Transverse colon (tissue), 4 donors: ENCODE measurements around the gene PAPSS1. TPM values are rescaled to one million over a fixed set of nuclear protein-coding genes. Genes with fewer than 3 reads are reported as not detected.

Source experiments
- DNase-seq: peaks from one replicate; pipeline ENCODE4 v3.0.0-alpha.2; 2019
- H3K27ac ChIP-seq, 4 donors: fragments of 200-600 bp; sonication (generic); 2 replicates each; pipeline ENCODE4 v1.5.1; 2016 to 2018; ENCODE audit warnings: inconsistent platforms in 4 of 4
- H3K27me3 ChIP-seq: fragments of 200-600 bp; sonication (generic); 2 replicates; pipeline ENCODE4 v1.5.1; 2017; ENCODE audit warnings: inconsistent platforms
- H3K36me3 ChIP-seq, 4 donors: fragments of 200-600 bp; sonication (generic); 2 replicates each; pipeline ENCODE4 v1.5.1; 2017 to 2019; ENCODE audit warnings: inconsistent platforms in 4 of 4
- H3K4me1 ChIP-seq, 4 donors: fragments of 200-600 bp; sonication (generic); 2 replicates each; pipeline ENCODE4 v1.5.1; 2017 to 2020; ENCODE audit warnings: inconsistent platforms in 4 of 4
- H3K4me3 ChIP-seq, 4 donors: fragments of 200-600 bp; sonication (generic); 1 replicate in 1 of 4; 2 replicates in 3 of 4; pipeline versions ENCODE4 v1.5.1 to v1.6.1; 2017 to 2019; ENCODE audit warnings: inconsistent platforms in 4 of 4
- H3K9me3 ChIP-seq, 2 donors: fragments of 200-600 bp; sonication (generic); 2 replicates each; pipeline ENCODE4 v1.5.1; 2017 to 2019; ENCODE audit warnings: inconsistent platforms in 2 of 2
- CTCF ChIP-seq, 5 experiments: fragments of 200-600 bp in 3 of 5; fragments of 450-650 bp in 2 of 5; sonication (generic) in 3 of 5; IDR thresholded peaks; 1 replicate in 2 of 5; 2 replicates in 3 of 5; pipeline ENCODE4 v1.5.1; 2016 to 2017; ENCODE audit warnings: antibody characterized with exemption in 5 of 5, inconsistent platforms in 3 of 5, mild to moderate bottlenecking in 2 of 5, moderate library complexity in 1 of 5
- EP300 ChIP-seq: sonication (generic); formaldehyde crosslinking; IDR thresholded peaks from one replicate; pipeline ENCODE4 v1.6.1; 2017; ENCODE audit warnings: antibody characterized with exemption, low read depth
- POLR2A ChIP-seq: fragments of 450-650 bp; IDR thresholded peaks from one replicate; pipeline ENCODE4 v1.6.1; 2016; ENCODE audit warnings: antibody characterized with exemption, mild to moderate bottlenecking, moderate library complexity
- POLR2AphosphoS5 ChIP-seq, 3 donors: sonication (generic); formaldehyde crosslinking; IDR thresholded peaks; one replicate each; pipeline ENCODE4 v1.6.1; 2016; ENCODE audit warnings: antibody characterized with exemption in 3 of 3
- WGBS, 2 donors: methylation state at CpG; one replicate each; pipeline ENCODE4 v1.1.5; 2018; ENCODE audit warnings: low coverage in 1 of 2; 5-methylcytosine and 5-hydroxymethylcytosine counted together
- in situ Hi-C, 4 donors: fragments of 200-750 bp; cut with MboI; loops; one replicate each; pipeline versions ENCODE4 v1.15.0 to v1.15.1; 2017; ENCODE audit warnings: low sequenced_read_pairs in 3 of 4, low pct_ligation_motif_present in 1 of 4, low pct_unique_long_range_greater_than_20kb in 1 of 4
- intact Hi-C: fragments of 100-400 bp; cut with DNase I; formaldehyde crosslinking; loops from one replicate; pipeline ENCODE4 v1.15.1; 2023; ENCODE audit warnings: low total_unique reads
- total RNA-seq, 4 donors: library from RNA; depleted of rRNA; stranded (reverse); fragments of >200 nt; gene quantifications; one replicate each; pipeline ENCODE4 v1.1.0, GENCODE V29; 2016

Gene PAPSS1
- total RNA-seq, 4 donors from 2014 or later = 7.5 to 23.3 (median 16.8) TPM

- intact Hi-C loops (no loop called here), in situ Hi-C loops (no loop called here)
- no peak for DNase-seq
- Histone ChIP-seq H3K4me1 (peaks cover 0 to 10% (median 3%) of the 10 kb centered on the region in 4 donors), H3K27me3 (no peaks in the 10 kb centered on the region), H3K4me3 (no peak overlapping the region), H3K9me3 (peaks cover 0 to under 1% of the 10 kb centered on the region in 2 donors), H3K36me3 (no peaks in the 10 kb centered on the region), H3K27ac (no peak overlapping the region)
- WGBS, 2 donors = 95% methylated on average over 2 of the region's 2 CpGs; no CpG with 5 or more reads in 1 of the 2 donors
- TF ChIP-seq CTCF (IDR thresholded peaks at IDR 0.05) (no peak), POLR2A (no peak), EP300 (no peak), POLR2AphosphoS5 (IDR thresholded peaks at IDR 0.05) (no peak)
Measured at GRCh38 chr4:107712236-107712635, 7.8 kb downstream of the PAPSS1 start.

- H3K27ac ChIP-seq = no peak overlapping the region
- no peaks in the 10 kb centered on the region for H3K36me3 ChIP-seq
- intact Hi-C loops = no loop called here
- no peak for TF ChIP-seq POLR2AphosphoS5 (IDR thresholded peaks at IDR 0.05)
- TF ChIP-seq POLR2A = no peak
- no peak for TF ChIP-seq EP300
- in situ Hi-C loops = no loop called here
- peaks cover 0 to 10% (median 3%) of the 10 kb centered on the region in 4 donors for H3K4me1 ChIP-seq
- peaks cover 1 to 4% of the 10 kb centered on the region in 2 donors for H3K9me3 ChIP-seq
- no peak overlapping the region for H3K4me3 ChIP-seq
- no peak for DNase-seq
- WGBS, 2 donors = 74 to 81% methylated on average over 3 of the region's 3 CpGs
- no peaks in the 10 kb centered on the region for H3K27me3 ChIP-seq
Measured at GRCh38 chr4:107711831-107712230, 8.2 kb downstream of the PAPSS1 start.

GRCh38 chr4:107710493-107711459 lies 9.3 kb downstream of the PAPSS1 start:
- Histone ChIP-seq H3K27ac (no peak overlapping the region), H3K27me3 (no peaks in the 10 kb centered on the region), H3K4me3 (no peak overlapping the region), H3K36me3 (peaks cover 0 to 3% (median 0%) of the 10 kb centered on the region in 4 donors), H3K4me1 (peaks cover 0 to 10% (median 3%) of the 10 kb centered on the region in 4 donors), H3K9me3 (peaks cover 12 to 15% of the 10 kb centered on the region in 2 donors)
- in situ Hi-C loops = no loop called here
- WGBS, 2 donors = 83 to 95% methylated on average over 5 to 10 of the region's 10 CpGs
- TF ChIP-seq POLR2A (no peak), POLR2AphosphoS5 (IDR thresholded peaks at IDR 0.05) (no peak), EP300 (no peak), CTCF (IDR thresholded peaks at IDR 0.05) (no peak)
- intact Hi-C loops = no loop called here
- DNase-seq = no peak

GRCh38 chr4:107709916-107710315 lies 10.1 kb downstream of the PAPSS1 start:
- in situ Hi-C loops (no loop called here), intact Hi-C loops (no loop called here)
- Histone ChIP-seq H3K4me1 (peaks cover 0 to 10% (median 3%) of the 10 kb centered on the region in 4 donors), H3K27me3 (no peaks in the 10 kb centered on the region), H3K27ac (no peak overlapping the region), H3K4me3 (no peak overlapping the region), H3K36me3 (peaks cover 0 to 3% (median 0%) of the 10 kb centered on the region in 4 donors), H3K9me3 (peaks cover 18 to 21% of the 10 kb centered on the region in 2 donors)
- WGBS, 2 donors = 85% methylated on average over 1 of the region's 1 CpG; no CpG with 5 or more reads in 1 of the 2 donors
- no peak for DNase-seq
- no peak for TF ChIP-seq EP300
- TF ChIP-seq CTCF (IDR thresholded peaks at IDR 0.05) = no peak
- no peak for TF ChIP-seq POLR2A
